Prostate gland (tissue), 2 donors: ENCODE data around the gene DCX.

Experiments
- POLR2A ChIP-seq: fragments of 450-650 bp; IDR thresholded peaks from one replicate; pipeline ENCODE4 v1.6.1; 2016; ENCODE audit warnings: antibody characterized with exemption, mild to moderate bottlenecking
- POLR2AphosphoS5 ChIP-seq: sonication (generic); formaldehyde crosslinking; IDR thresholded peaks from one replicate; pipeline ENCODE4 v1.6.1; 2017; ENCODE audit warnings: antibody characterized with exemption
- TF ChIP-seq, protein P1 (sequence below), 4 experiments: fragments of 200-600 bp in 2 of 4; fragments of 450-650 bp in 2 of 4; sonication (generic) in 2 of 4; IDR thresholded peaks; 1 replicate in 3 of 4; 2 replicates in 1 of 4; pipeline ENCODE4 v1.5.1; 2016 to 2019; ENCODE audit warnings: antibody characterized with exemption in 4 of 4, mild to moderate bottlenecking in 2 of 4, moderate library complexity in 2 of 4

DNA sequence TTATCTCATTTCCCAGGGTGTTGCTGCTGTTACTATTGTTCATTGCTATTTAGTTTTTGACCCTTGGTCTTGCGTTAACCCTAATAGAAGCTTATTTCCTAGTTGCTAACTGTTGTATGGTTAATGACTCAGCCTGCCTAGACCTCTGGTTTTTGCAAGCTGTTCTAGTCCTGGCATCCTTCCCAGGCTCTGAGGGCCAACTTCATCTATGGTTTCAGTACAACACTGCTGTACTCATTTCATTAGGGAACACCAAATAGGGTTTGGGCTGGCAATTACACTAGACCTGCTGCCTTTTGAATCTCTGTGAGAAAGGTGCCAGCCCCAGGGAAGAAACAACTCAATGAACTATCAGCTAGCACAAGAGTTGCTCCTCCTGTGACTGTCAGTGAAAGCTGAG is 59.6 kb downstream of the DCX start:
- TF ChIP-seq, protein P1, sequence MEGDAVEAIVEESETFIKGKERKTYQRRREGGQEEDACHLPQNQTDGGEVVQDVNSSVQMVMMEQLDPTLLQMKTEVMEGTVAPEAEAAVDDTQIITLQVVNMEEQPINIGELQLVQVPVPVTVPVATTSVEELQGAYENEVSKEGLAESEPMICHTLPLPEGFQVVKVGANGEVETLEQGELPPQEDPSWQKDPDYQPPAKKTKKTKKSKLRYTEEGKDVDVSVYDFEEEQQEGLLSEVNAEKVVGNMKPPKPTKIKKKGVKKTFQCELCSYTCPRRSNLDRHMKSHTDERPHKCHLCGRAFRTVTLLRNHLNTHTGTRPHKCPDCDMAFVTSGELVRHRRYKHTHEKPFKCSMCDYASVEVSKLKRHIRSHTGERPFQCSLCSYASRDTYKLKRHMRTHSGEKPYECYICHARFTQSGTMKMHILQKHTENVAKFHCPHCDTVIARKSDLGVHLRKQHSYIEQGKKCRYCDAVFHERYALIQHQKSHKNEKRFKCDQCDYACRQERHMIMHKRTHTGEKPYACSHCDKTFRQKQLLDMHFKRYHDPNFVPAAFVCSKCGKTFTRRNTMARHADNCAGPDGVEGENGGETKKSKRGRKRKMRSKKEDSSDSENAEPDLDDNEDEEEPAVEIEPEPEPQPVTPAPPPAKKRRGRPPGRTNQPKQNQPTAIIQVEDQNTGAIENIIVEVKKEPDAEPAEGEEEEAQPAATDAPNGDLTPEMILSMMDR (IDR thresholded peaks at IDR 0.05): no peak
- TF ChIP-seq POLR2A (no peak), POLR2AphosphoS5 (no peak)
